ENCODE data around the gene TNNT2.

DNA sequence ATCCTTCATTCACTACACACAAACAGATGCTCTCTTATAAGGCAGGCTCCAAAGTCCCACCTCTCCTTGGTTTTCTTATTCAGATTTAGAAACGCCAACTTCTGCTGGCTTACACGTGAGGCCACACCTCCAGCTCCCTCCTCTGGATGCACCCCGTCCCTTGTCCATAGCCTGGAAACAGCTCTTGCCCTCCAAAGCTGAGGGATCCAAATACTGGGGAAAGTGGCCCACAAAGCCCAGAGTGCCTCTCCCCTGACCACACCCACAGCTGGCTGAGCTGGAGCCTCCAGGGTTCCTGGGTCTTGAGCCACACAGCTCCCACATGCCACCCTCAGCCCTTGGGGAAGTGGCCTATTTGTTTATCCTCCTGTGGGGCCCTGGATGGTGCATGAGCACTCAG lies 17.1 kb upstream of the TNNT2 start:
- no peak for TF ChIP-seq CTCF (IDR thresholded peaks at IDR 0.05)
- TF ChIP-seq POLR2A (IDR thresholded peaks at IDR 0.05), result no peak
